Measurements from ENCODE around the gene PLPPR1.
"Not testable (repeated sequence)": the region's sequence is repeated elsewhere in the genome, so short reads cannot be mapped to it uniquely, and the experiment has no call there.

PLPPR1 gene

DNA sequence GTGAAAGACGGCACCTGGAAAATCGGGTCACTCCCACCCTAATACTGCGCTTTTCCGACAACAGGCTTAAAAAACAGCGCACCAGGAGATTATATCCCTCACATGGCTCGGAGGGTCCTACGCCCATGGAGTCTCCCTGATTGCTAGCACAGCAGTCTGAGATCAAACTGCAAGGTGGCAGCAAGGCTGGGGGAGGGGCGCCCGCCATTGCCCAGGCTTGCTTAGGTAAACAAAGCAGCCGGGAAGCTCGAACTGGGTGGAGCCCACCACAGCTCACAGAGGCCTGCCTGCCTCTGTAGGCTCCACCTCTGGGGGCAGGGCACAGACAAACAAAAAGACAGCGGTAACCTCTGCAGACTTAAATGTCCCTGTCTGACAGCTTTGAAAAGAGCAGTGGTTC, 262.5 kb downstream of the PLPPR1 start:
- not testable (repeated sequence) for DNase-seq (ENCODE audit: low read depth in 2 of 2)

DNA sequence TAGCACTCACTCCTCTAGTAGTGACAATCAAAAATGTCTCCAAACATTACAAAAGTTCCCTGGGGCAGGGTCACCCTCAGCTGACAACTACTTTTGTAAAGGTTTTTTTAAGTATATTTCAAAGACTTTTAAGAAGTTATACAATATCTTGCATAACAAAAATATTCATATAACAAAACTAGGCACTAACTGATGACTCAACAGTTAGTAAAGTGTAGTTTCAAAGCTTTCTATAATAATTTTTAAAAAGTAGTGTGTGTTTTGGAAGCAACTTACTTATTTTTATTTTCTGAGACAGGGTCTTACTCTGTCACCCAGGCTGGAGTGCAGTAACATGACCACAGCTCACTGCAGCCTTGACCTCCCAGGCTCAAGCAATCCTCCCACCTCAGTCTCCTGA, 271.4 kb downstream of the PLPPR1 start:
- DNase-seq (ENCODE audit: low read depth in 2 of 2), result no peak

DNA sequence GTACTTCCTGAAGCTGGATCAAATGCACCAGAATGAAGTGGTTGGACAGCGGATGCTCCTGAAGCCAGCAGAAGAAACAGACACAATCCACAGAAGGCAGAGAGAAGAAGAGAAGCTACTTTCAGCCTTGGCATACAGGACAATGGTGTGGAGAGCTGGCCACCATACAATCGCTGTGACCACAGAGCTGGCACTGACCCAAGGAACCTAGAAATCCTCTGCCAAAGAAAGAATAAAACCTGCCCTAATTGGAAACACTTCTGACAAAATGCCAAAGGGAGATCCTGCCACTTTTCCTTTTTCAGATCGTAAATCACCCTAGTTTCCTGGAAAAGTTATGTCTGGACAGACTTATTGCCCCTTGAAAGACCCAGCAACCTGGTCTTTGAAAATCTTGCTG, 278.5 kb downstream of the PLPPR1 start:
- DNase-seq (ENCODE audit: low read depth in 2 of 2), result no peak

DNA sequence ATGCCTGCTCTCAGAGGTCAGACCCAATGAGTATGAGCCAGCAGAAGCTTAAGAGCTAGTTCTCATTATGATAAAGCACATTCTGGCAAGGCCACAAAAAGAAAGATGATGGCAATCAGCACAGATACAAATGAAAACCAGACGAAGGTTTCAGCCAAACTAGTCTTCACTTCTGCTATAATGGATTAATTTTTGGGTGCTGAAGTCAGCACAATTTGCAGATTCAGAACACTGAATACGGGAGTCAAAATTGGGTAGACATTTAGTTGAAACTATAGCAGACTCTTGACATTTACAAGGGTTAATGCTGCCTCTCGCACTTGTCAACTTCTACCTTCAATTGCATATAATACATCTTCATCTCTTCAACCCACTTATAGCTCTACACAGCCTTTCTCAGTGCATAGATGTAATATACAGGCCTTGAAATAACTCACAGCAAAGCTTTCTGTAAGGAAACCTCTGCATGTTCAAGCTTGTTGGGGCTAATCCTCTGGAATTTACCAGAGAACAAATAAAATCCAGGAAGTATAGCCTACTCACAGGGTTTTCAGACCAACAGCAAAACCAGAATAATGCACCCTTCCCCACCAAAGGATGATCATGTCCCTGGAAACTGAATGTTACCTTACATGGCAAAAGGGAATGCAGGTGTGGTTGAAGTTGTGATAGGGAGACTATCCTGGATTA, 279.1 kb downstream of the PLPPR1 start:
- no peak for DNase-seq (ENCODE audit: low read depth in 2 of 2)

DNA sequence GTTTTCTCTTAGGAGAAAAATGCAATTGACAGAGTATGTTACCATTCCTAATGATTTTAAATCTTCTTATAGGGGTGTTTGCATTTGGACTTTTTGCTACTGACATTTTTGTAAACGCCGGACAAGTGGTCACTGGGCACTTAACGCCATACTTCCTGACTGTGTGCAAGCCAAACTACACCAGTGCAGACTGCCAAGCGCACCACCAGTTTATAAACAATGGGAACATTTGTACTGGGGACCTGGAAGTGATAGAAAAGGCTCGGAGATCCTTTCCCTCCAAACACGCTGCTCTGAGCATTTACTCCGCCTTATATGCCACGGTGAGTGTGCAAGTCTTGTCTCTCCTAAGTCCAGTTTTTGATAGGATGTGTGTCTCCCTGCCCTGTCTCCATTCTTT, 280.6 kb downstream of the PLPPR1 start:
- no peak for DNase-seq (ENCODE audit: low read depth in 2 of 2)

DNA sequence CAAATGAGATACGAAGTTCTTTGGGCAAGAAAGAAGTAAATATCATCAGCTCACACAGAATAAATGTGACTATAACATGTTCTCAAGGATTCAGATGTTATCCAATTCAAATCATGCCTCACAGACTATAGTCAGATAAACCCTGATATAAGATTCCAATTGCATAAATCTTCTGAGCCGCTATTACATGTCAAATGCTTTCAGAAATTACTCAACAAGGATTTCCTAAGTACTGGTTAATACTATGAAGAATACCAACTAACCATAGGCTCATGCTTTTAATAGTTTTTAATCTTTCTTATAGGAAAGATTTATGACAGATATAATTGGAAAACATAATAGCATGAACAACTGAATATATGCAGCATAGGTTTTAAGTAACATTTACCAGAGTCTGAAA, 282.7 kb downstream of the PLPPR1 start:
- no peak for DNase-seq (ENCODE audit: low read depth in 2 of 2)

DNA sequence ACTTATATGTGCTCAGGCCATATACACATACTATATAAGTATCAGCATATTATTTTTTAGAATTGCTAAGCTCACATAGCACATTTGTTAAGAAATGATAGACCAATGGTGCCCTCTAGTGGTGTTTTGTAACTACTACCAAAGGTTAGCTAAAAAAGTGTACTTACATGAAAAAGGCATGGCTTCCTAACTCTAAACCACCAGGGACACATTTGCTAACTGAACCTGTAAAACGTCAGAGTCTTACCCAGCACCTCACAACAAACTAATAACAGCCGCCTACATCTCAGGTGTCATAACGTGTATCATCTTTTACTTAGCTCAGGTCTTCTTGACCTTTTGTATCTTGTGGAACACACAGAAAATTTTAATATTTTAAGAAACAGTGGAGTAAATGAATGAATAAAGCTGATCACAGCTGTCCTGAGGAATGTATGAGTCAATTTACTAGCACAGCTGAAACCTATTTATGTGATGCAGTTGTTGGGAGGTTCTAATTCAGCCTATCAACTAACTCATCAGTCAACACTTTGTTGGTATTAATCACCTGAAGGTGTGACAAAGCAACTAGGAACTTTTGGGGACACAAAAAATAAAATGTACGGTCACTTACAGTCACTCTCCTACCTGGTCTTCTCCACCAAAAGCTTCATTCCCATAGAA, 283.4 kb downstream of the PLPPR1 start:
- no peak for DNase-seq (ENCODE audit: low read depth in 2 of 2)

DNA sequence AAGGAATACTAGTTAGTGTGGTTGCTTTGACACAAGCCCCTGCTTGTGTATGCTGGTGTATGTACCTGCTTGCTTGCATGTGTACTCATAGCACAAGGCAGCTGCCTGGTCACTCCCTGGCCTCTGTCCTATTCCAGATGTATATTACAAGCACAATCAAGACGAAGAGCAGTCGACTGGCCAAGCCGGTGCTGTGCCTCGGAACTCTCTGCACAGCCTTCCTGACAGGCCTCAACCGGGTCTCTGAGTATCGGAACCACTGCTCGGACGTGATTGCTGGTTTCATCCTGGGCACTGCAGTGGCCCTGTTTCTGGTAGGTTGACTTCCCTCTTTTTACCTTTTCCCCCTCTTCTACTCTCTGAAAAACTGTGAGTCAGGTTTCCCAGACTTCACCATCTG, 284.1 kb downstream of the PLPPR1 start:
- no peak for DNase-seq (ENCODE audit: low read depth in 2 of 2)

DNA sequence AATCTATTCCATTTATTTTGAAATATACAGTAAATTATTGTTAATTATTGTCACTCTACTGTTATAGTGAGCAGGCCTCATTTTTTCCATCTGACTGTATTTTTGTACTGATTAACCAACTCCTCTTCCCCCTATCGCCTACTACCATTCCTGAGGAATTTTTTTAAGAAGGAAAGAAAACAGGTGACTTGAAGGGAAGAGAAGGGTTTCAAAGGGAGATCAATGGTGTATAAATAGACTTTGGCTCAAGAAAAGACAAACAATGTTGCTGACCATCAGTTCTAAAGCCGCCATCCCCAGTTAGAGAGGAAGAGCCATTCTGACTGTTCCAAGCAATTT, 286.6 kb downstream of the PLPPR1 start:
- DNase-seq (ENCODE audit: low read depth in 2 of 2), result no peak

DNA sequence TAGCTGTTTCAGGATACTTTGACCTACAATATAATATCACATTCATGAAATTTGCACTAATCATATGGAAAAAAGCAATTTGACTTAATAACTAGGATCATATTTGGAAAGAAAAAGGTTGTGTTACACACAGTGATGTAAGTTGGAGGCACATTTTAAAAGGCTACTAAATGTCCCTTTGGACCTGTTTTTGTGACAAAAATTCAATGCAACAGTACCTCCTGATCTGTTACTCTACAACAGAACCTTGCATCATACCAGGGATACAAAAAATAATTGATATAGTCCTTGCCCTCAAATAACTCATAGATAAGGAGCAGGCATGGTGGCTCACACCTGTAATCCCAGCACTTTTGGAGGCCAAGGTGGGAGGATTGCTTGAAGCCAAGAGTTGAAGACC, 289.2 kb downstream of the PLPPR1 start:
- DNase-seq (ENCODE audit: low read depth in 2 of 2), result no peak

DNA sequence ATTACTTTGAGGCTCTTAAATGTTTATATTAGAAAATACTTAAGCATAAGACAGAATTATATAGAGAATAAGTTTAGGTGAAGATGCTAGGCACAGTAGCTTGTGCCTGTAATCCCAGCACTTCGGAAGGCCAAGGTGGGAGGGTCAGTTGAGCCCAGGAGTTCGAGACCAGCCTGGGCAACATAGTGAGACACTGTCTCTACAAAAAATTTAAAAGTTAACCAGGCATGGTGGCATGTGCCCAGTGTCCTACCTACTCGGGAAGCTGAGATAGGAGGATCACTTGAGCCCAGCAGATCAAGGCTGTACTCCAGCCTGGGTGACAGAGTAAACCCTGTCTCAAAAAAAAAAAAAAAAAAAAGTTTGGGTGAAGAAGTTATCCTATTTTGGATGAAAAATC, 294.6 kb downstream of the PLPPR1 start:
- no peak for DNase-seq (ENCODE audit: low read depth in 2 of 2)

DNA sequence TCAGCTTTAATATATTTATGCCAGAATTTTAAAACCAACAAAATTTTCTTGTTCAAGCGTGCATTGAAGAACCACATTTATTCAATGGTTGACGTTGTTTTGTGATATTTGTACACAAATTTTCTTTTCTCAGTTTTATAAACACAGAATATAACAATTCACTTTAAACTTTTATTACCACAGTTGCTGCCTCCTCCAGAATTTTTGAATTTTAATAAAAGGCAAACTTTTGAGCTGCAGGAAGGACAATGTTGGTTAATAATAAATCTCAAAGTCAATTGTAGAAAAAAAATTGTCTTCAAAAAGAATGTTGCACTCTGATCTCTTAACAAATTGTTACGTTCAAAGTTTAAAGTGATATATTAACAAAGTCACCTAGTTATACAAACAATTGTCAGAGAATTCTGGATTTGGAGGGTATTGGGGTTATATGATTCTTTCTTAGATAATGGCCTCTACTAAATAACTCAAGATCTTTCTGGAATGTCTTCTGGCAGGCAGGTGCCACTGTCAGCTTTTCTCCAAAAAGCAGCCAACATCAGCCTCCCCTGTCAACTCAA, 295.8 kb downstream of the PLPPR1 start:
- DNase-seq (ENCODE audit: low read depth in 2 of 2), result no peak

DNA sequence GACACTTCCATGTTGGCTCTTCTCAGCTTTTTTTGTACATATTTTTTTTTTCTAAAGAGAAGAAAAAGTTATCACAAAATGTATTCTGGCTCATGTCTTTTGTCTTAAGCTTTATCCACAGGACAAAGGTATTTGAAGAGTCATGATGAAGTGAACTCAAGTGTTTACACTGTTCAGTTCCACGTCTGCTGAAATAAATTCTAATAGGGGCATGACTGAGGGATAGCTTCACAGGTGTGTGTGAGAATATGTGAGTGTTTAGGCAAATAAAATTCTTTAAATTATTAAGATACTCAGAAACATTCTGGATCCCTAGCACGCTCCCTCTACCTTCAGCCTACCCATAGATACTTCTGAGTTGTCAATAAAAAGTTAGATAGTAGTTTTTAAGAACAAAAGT, 296.5 kb downstream of the PLPPR1 start:
- DNase-seq (ENCODE audit: low read depth in 2 of 2), result no peak

DNA sequence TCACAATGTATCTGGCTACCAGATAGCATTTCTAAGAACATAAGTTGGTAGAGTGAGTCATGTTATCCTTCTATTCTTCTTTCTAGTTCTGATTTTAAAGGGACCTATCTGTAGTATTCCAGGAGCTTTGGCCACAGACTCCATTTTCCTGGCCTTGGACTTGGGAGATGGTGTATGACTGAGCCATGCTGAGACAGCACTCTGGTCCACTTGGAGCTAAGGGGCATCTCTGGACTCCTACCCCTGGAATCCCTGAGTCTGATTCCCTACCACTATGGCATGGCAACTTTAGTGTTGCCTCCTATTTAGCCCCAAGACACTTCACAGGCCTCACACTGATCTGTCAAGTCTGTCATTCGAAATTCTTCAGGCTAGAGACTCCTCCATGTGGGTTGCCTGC, 297.5 kb downstream of the PLPPR1 start:
- DNase-seq (ENCODE audit: low read depth in 2 of 2), result no peak

DNA sequence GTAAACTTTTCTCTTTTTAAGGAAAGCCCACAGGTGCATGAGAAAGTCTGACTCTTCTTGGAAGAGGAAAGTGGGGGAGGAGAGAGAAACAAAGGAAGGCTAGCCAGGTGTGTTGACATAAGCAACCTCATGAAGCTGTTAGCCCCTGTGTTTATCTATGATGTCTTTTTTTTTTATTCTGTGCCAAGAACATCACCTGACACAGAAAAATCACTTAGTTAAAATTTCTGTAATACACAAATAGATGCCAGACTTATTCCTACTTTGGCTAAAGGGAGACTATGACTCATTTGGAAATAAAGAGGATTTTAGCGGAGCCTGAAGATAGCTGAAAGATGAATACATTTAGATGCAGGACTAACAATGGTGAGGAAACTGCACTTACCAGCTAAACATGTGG, 298.0 kb downstream of the PLPPR1 start:
- DNase-seq (ENCODE audit: low read depth in 2 of 2), result no peak

DNA sequence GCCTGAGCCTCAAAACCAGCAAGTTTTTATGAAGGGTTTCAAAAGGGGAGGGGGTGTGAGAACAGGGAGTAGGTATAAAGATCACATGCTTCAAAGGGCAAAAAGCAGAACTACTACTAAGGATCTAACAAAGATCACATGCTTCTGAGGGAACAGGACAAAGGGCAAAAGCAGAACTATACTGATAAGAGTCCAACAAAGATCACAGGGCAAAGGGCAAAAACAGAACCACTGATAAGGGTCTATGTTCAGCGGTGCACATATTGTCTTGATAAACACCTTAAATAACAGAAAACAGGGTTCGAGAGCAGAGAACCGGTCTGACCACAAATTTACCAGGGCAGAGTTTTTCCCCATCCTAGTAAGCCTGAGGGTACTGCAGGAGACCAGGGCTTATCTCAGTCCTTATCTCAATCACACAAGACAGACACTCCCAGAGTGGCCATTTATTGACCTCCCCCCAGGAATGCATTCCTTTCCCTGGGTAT, 298.9 kb downstream of the PLPPR1 start:
- DNase-seq (ENCODE audit: low read depth in 2 of 2), result not testable (repeated sequence)

DNA sequence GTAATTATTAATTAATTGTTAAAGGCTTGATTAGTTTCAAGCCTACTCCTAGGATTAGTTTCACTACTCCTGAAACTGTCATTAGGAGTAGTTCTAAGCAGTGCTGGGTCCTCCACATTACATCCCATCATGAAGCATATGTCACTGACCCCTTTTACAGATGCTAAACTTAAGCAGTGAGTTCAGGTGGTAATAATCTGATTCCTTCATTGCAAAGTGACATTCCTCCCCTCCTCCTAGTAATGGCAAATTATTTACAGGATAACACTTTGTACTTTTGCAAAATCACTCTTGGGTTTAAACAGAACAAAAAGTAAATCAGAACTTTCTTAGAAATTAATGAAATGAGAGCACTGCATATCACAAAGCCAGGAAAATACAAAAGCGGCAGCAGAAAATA, 303.8 kb downstream of the PLPPR1 start:
- DNase-seq (ENCODE audit: low read depth in 2 of 2), result no peak

DNA sequence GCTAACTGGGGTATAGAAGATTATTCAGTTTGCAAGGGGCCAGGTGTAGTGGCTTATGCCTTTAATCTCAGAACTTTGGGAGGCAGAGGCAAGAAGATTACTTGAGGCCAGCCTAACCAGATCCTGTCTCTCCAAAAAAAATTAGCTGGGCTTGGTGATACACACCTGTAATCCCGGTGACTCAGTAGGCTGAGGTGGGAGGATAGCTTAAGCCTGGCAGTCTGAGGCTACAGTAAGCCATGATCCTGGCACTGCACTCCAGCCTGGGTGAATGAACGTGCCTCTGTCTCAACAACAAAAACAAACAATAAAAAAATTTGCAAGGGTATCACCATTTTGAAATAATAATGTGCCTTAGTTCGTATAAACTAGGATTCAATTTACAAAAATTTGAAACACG, 305.0 kb downstream of the PLPPR1 start:
- no peak for DNase-seq (ENCODE audit: low read depth in 2 of 2)

DNA sequence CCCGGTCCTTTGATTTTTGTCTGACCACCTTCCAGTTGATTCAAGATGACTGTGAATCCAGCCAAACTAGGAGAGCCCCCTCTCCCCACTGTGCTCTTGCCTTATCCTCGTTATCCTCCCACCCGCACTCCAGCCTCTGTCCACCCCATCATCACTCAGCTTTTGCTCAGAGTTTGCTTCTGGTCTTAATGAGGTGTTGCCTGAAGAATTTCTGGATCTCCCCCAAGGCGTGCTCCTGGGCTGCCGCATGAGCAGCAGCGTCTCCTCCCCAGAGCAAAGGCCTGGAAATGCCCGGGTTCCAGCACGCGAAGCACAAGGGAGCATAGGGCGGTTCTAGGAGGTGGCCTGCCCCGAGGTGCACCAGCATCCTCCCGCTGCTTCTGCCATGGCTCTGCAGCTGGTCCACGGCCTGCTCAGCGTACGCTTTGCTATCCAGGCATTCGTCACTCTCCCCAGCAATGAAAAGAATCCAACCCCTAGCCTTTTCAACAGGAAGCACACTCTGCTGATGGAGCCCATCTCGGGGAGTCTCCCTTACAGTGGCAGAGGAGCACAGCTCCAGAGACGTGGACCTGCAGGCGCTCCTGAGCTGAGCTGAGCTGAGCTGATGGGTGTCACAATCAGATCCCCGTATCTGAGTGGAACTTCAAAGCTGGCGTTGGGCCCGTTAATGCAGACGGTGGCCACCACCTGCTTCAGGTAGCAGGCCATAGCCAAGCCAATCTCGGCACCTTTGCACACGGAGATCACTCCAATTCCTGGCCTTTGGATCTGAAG, 305.6 kb downstream of the PLPPR1 start:
- DNase-seq (ENCODE audit: low read depth in 2 of 2), result no peak

DNA sequence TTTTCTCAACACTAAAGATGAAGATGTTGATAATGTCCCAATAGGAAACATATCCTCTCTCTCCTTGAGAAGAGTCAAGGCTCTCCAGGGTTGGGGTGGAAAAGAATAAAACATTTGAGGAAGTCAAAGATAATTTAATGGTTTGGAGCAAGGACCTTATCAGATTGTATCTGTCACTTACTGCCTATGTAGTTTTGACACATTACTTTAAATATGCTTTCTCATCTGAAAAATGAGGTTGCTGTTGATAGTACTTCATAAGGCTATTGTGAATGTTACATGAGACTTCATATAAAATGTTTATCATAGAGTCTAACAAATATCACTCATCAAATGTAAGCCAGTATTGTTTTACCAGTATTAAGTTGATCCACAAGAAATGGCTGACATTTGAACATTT, 307.6 kb downstream of the PLPPR1 start:
- no peak for DNase-seq (ENCODE audit: low read depth in 2 of 2)

DNA sequence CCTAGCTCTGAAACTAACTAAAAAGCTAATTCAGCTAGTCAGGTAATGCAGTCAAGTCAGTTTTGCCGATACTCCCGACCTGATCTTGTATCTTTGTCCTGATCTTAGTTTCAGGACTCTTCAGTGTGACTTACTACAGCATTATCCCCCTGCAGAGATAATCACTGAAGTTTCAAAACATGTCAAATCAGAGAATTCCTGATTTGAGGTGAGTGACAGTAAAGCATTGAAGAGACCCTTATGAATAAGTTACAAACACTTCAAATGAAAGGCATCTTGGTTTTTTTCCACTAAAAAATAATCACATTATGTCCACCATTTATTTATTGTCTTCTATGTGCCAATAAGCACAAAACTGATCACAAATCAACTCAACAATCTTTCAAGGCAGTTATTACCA, 308.7 kb downstream of the PLPPR1 start:
- no peak for DNase-seq (ENCODE audit: low read depth in 2 of 2)

DNA sequence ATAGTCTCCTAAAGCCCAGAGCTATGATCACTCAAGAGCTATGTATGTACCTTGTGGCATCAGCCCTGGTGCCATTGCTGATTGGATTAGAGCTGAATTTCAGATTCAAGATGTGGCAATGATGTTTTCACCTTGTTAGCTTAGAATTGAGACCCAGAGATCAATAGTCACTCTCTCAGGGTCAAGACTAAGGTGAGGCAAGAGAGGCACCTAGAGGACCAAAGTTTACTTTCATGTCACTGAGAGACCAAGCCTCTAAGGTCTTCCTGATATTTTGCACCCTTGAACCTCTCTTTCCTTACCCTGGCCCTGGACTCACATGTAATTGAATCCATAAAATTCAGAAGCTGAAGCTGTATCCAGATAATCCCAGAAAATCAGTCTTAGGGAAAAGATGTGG, 313.4 kb downstream of the PLPPR1 start:
- no peak for DNase-seq (ENCODE audit: low read depth in 2 of 2)

DNA sequence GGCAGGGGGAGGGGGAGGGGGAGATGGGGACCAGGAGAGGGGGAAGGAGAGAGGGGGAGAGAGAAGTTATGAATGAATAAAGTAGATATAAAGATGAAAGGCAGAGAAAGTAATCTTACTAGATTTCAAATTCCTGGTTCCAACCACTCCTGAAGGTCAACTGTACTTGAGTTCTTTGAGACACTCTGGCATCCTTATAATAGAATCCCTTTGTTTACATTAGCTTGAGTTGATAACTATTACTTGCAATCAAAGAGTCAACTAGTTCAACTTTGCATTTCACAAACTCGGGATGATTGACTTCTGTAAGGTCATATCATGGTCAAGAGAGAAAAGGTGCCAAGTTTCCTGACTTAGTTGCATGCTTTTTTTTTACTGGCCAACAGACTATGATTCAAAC, 314.1 kb downstream of the PLPPR1 start:
- no peak for DNase-seq (ENCODE audit: low read depth in 2 of 2)
